ENCODE results near the gene HEATR1. TPM values are rescaled to one million over a fixed set of nuclear protein-coding genes. Genes with fewer than 3 reads are reported as not detected.

HEATR1 gene
- total RNA-seq, 2 donors from 2014 or later, result 14.1 to 40.7 TPM

DNA sequence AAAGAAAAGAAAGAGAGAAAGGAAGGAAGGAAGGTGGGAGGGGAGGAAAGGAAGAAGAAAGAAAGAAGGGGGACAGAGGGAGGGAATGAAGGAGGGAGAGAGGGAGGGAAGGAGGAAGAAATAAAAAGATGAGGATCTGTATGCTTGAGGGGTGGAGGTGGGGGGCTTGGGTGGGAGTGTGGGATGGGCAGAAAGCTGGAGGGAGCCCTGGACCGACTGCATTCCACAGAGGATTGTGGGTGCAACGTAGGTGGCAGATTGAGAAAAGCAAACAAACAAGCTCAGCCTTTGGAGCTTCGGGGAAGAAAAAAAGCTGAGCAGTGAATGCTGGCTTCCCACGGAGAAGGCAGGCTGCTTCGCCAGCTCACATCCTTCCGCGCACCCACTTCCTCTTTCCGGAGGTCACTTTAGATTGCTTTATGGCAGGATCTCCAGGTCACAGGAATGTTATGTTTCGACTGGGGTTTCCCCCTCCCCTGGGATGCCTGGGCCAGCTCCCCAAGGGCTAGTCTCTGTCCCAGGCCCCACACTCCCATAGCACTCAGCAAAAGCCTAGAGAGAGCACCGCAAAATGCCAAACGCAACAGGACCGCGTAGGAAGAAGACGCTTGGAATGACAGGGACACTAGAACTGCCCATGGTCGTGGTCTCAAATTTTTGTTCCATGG, 101.2 kb downstream of the HEATR1 start:
- intact Hi-C loops (cut with DNase I), result no loop called here
- no peaks in the 10 kb centered on the region for H3K27me3 ChIP-seq (replicated peaks; ENCODE audit: insufficient read depth)
- H3K9me3 ChIP-seq, result no peaks in the 10 kb centered on the region
- H3K36me3 ChIP-seq, result no peaks in the 10 kb centered on the region
- peak overlapping the region; percentile 8 to 9 for H3K4me3 ChIP-seq
- peak; percentile 65 for DNase-seq (ENCODE audit: low spot score)
- no peaks in the 10 kb centered on the region for H3K4me1 ChIP-seq (replicated peaks)
- peak overlapping the region; percentile 56 to 74 for H3K27ac ChIP-seq
- TF ChIP-seq POLR2A (IDR thresholded peaks at IDR 0.05) (peak; percentile 25), POLR2AphosphoS5 (IDR thresholded peaks at IDR 0.05) (peak; percentile 56)
- TF ChIP-seq, protein P1, sequence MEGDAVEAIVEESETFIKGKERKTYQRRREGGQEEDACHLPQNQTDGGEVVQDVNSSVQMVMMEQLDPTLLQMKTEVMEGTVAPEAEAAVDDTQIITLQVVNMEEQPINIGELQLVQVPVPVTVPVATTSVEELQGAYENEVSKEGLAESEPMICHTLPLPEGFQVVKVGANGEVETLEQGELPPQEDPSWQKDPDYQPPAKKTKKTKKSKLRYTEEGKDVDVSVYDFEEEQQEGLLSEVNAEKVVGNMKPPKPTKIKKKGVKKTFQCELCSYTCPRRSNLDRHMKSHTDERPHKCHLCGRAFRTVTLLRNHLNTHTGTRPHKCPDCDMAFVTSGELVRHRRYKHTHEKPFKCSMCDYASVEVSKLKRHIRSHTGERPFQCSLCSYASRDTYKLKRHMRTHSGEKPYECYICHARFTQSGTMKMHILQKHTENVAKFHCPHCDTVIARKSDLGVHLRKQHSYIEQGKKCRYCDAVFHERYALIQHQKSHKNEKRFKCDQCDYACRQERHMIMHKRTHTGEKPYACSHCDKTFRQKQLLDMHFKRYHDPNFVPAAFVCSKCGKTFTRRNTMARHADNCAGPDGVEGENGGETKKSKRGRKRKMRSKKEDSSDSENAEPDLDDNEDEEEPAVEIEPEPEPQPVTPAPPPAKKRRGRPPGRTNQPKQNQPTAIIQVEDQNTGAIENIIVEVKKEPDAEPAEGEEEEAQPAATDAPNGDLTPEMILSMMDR (IDR thresholded peaks at IDR 0.05), result no peak
- WGBS, result 12% methylated on average over 15 of the region's 15 CpGs

DNA sequence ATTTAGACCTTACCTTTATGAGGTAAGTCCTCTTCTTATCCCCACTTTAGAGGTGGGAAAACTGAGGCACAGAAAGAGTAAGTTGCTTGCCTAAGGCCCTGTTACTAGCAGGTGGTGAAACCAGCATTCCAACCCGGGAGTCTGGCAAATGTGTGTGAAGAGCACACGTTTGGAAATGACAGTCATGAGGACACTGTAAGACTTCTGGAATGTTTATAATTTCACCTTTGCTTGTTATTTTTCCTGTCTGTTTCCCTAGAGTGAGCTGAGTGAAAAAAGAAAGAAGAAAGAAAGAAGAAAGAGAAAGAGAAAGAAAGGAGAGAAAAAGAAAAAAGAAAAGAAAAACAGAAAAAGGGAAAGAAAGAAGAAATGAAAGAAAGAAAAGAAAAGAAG, 101.7 kb downstream of the HEATR1 start:
- no peaks in the 10 kb centered on the region for H3K27me3 ChIP-seq (replicated peaks; ENCODE audit: insufficient read depth)
- H3K27ac ChIP-seq, result peak overlapping the region; percentile 56 to 74
- no peak for DNase-seq (ENCODE audit: low spot score)
- no peaks in the 10 kb centered on the region for H3K4me1 ChIP-seq (replicated peaks)
- WGBS, result 4% methylated on average over 2 of the region's 2 CpGs
- H3K4me3 ChIP-seq, result no peak overlapping the region
- H3K9me3 ChIP-seq, result no peaks in the 10 kb centered on the region
- H3K36me3 ChIP-seq, result no peaks in the 10 kb centered on the region
- intact Hi-C loops (cut with DNase I), result no loop called here
- TF ChIP-seq, protein P1 (IDR thresholded peaks at IDR 0.05), result no peak
- TF ChIP-seq POLR2A (IDR thresholded peaks at IDR 0.05), result no peak
- no peak for TF ChIP-seq POLR2AphosphoS5 (IDR thresholded peaks at IDR 0.05)

DNA sequence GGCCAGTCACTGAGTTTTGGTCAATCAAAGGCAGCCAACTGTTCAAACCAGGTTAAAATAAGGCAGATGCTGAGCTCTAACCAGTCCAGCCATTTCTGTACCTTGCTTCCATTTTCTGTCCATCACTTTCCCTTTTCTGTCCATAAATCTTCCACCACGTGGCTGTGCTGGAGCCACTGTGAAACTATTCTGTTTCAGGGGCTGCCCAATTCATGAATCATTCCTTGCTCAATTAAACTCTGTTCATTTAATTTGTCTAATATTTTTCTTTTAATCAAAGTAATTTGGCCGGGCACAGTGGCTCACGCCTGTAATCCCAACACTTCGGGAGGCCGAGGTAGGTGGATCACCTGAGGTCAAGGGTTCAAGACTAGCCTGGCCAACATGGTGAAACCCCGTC, 103.2 kb downstream of the HEATR1 start:
- WGBS, result 88% methylated on average over 6 of the region's 6 CpGs
- intact Hi-C loops (cut with DNase I), result no loop called here
- TF ChIP-seq, protein P1 (IDR thresholded peaks at IDR 0.05), result no peak
- TF ChIP-seq POLR2AphosphoS5 (IDR thresholded peaks at IDR 0.05) (no peak), POLR2A (IDR thresholded peaks at IDR 0.05) (no peak)
- Histone ChIP-seq H3K36me3 (no peaks in the 10 kb centered on the region), H3K9me3 (no peaks in the 10 kb centered on the region), H3K4me1 (replicated peaks) (no peaks in the 10 kb centered on the region), H3K27me3 (replicated peaks; ENCODE audit: insufficient read depth) (no peaks in the 10 kb centered on the region), H3K27ac (no peak overlapping the region), H3K4me3 (no peak overlapping the region)
- no peak for DNase-seq (ENCODE audit: low spot score)

Other genes starting within 250 kb of the HEATR1 start
- 10 to 100 TPM in 1 of 2 donors, 1 to 10 TPM in 1; 4.9 to 12.8 TPM for gene EDARADD, start 210.2 kb downstream of the HEATR1 start, total RNA-seq
- 100 to 1,000 TPM in 1 of 2 donors, 10 to 100 TPM in 1; 86.0 to 119 TPM for gene LGALS8, start 80.5 kb downstream of the HEATR1 start, total RNA-seq
- gene ACTN2, start 82.0 kb upstream of the HEATR1 start, total RNA-seq, result 10 to 100 TPM in 1 of 2 donors, 1 to 10 TPM in 1; 7.6 to 36.4 TPM
- 10 to 100 TPM; 18.8 to 48.7 TPM for gene MTR, start 190.8 kb upstream of the HEATR1 start, total RNA-seq